Myocyte (in vitro differentiated cells): ENCODE results near the gene TOMM5. TPM values are rescaled to one million over a fixed set of nuclear protein-coding genes. Genes with fewer than 3 reads are reported as not detected.

ENCODE experiments used
- total RNA-seq: library from RNA; depleted of rRNA; stranded (reverse); fragments of >200 nt; gene quantifications from 2 replicates; pipeline ENCODE4 v1.2.3, GENCODE V29; 2014

Gene TOMM5
- total RNA-seq, 1 donor from 2014 or later: 107 TPM

Other genes with a start within 250 kb of the TOMM5 start
- 218 and 267 TPM in 2 replicates for gene GRHPR, start 169.9 kb downstream of the TOMM5 start, total RNA-seq
- 12.7 and 13.0 TPM in 2 replicates for gene ZBTB5, start 127.1 kb downstream of the TOMM5 start, total RNA-seq
- gene POLR1E, start 106.6 kb downstream of the TOMM5 start, total RNA-seq: 20.1 and 20.9 TPM in 2 replicates
- gene FBXO10, start 16.2 kb downstream of the TOMM5 start, total RNA-seq: 77.5 and 106 TPM in 2 replicates
- 8.4 and 15.5 TPM in 2 replicates for gene FRMPD1, start 58.4 kb upstream of the TOMM5 start, total RNA-seq
- gene TRMT10B, start 161.2 kb upstream of the TOMM5 start, total RNA-seq: 1.2 and 3.7 TPM in 2 replicates
- 35.1 TPM in 2 replicates for gene EXOSC3, start 192.5 kb upstream of the TOMM5 start, total RNA-seq
- gene DCAF10, start 208.2 kb upstream of the TOMM5 start, total RNA-seq: 19.8 and 23.9 TPM in 2 replicates